Fibroblast of lung (primary cell): ENCODE data around the gene ALG8. TPM values are rescaled to one million over a fixed set of nuclear protein-coding genes. Genes with fewer than 3 reads are reported as not detected.
"Not testable (repeated sequence)": the region's sequence is repeated elsewhere in the genome, so short reads cannot be mapped to it uniquely, and the experiment has no call there.

Experiments
- DNase-seq, 2 donors: peaks; one replicate each; pipeline versions ENCODE4 v3.0.0 to v3.0.0-alpha.2; 2010; ENCODE audit warnings: low read depth in 2 of 2
- H2AFZ ChIP-seq: 2 replicates; pipeline ENCODE4 v1.5.1; 2012; ENCODE audit warnings: low read length, control low read depth, inconsistent platforms
- H3K27ac ChIP-seq: 2 replicates; pipeline ENCODE4 v1.5.1; 2011; ENCODE audit warnings: low read length, control low read depth; ENCODE audit not compliant: insufficient read depth
- H3K27me3 ChIP-seq: 2 replicates; pipeline ENCODE4 v1.5.1; 2011; ENCODE audit warnings: mild to moderate bottlenecking, low read length; ENCODE audit not compliant: control insufficient read depth, insufficient read depth
- H3K36me3 ChIP-seq: 2 replicates; pipeline ENCODE4 v1.5.1; 2011; ENCODE audit warnings: low read length; ENCODE audit not compliant: control insufficient read depth, insufficient read depth
- H3K4me1 ChIP-seq: 2 replicates; pipeline ENCODE4 v1.5.1; 2011; ENCODE audit warnings: low read length; ENCODE audit not compliant: control insufficient read depth, insufficient read depth; ENCODE audit errors: extremely low read depth
- H3K4me2 ChIP-seq: 2 replicates; pipeline ENCODE4 v1.5.1; 2011; ENCODE audit warnings: low read length, control low read depth; ENCODE audit not compliant: insufficient read depth; ENCODE audit errors: extremely low read depth
- H3K4me3 ChIP-seq, 4 experiments: fragments of 200-600 bp in 1 of 4; sonication (generic) in 1 of 4; replicated peaks in 1 of 4; 2 replicates each; pipeline ENCODE4 v1.5.1; 2011 to 2016; ENCODE audit warnings: low read length in 4 of 4, low read depth in 3 of 4, mild to moderate bottlenecking in 3 of 4, control low read depth in 2 of 4, inconsistent platforms in 1 of 4, mixed read lengths in 1 of 4; ENCODE audit not compliant: insufficient read depth in 1 of 4; ENCODE audit errors: control extremely low read depth in 1 of 4
- H3K79me2 ChIP-seq: 2 replicates; pipeline ENCODE4 v1.5.1; 2012; ENCODE audit warnings: mild to moderate bottlenecking, low read length, inconsistent platforms; ENCODE audit not compliant: control insufficient read depth, insufficient read depth
- H3K9ac ChIP-seq: 2 replicates; pipeline ENCODE4 v1.5.1; 2011; ENCODE audit warnings: mild to moderate bottlenecking, low read length, control low read depth; ENCODE audit not compliant: insufficient read depth
- H3K9me3 ChIP-seq: 2 replicates; pipeline ENCODE4 v1.5.1; 2012; ENCODE audit warnings: low read depth, low read length; ENCODE audit not compliant: control insufficient read depth, insufficient read depth
- H4K20me1 ChIP-seq: 2 replicates; pipeline ENCODE4 v1.5.1; 2011; ENCODE audit warnings: low read length; ENCODE audit not compliant: control insufficient read depth, insufficient read depth; ENCODE audit errors: extremely low read depth
- CTCF ChIP-seq, 2 donors: IDR thresholded peaks in 1 of 2; conservative IDR thresholded peaks in 1 of 2; 1 replicate in 1 of 2; 2 replicates in 1 of 2; pipeline ENCODE4 v1.5.1; 2011 to 2012; ENCODE audit warnings: low read length in 2 of 2, control low read depth in 1 of 2, inconsistent platforms in 1 of 2, low read depth in 1 of 2, mild to moderate bottlenecking in 1 of 2
- EZH2 ChIP-seq: IDR thresholded peaks from 2 replicates; pipeline ENCODE4 v1.5.1; 2012; ENCODE audit warnings: low read length, control low read depth, mild to moderate bottlenecking; ENCODE audit errors: missing control alignments
- polyA plus RNA-seq, 2 donors: library from polyadenylated mRNA; depleted of rRNA in 1 of 2; stranded (reverse) in 1 of 2; unstranded in 1 of 2; fragments of >200 nt; gene quantifications; 2 replicates each; pipeline ENCODE4 v1.2.1, GENCODE V29; 2011 to 2012; ENCODE audit warnings: missing spikeins in 1 of 2
- total RNA-seq: library from RNA; depleted of rRNA; stranded (reverse); fragments of >200 nt; gene quantifications from 2 replicates; pipeline ENCODE4 v1.2.1, GENCODE V29; 2014

ALG8 gene
- total and polyA plus RNA-seq, 2 donors (not counting 1 experiment from before 2014, with no cell fraction given), result 33.7 to 49.6 TPM

DNA sequence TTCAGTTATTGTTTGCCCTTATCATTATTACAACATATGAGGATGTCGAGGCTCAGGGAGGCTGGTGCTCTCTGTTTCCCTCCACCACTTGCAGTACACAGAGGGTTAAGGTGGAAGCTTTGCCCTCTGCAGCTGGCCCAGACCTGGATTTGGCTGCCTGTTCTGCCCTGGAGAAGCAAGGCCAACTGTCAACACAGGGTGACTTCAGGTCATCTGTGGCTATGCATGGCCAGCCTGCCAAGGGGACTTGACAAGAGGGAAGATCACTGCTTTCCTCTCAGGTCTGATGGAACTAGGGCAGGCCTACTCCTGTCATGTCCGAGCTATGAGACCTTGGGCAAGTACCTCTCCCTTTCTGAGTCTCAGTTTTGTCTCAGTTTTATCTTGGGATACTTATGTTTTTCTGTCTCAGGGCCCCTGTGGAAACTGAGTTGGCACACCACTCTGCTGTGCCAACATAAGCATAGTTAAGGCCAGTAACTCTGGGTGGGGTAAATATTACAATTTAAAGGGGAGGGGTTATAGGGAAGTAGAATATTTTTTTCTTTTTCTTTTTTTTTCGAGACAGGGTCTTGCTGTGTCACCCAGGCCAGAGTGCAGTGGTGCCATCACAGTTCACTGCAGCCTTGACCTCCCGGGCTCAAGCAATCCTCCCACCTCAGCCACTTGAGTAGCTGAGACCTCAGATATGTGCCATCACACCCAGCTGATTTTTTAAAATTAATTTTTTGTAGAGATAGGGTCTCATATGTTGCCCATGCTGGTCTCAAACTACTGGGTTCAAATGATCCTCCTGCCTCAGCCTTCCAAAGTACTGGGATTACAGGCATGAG, 78.1 kb downstream of the ALG8 start:
- no peaks in the 10 kb centered on the region for H3K36me3 ChIP-seq
- H3K4me1 ChIP-seq, result no peaks in the 10 kb centered on the region
- H3K9ac ChIP-seq, result no peak overlapping the region
- DNase-seq, result no peak
- no peak overlapping the region for H3K27ac ChIP-seq
- no peak overlapping the region for H3K4me2 ChIP-seq
- no peak overlapping the region for H2AFZ ChIP-seq
- no peaks in the 10 kb centered on the region for H3K27me3 ChIP-seq
- no peaks in the 10 kb centered on the region for H3K9me3 ChIP-seq
- no peak overlapping the region for H3K4me3 ChIP-seq
- H3K79me2 ChIP-seq, result no peaks in the 10 kb centered on the region
- TF ChIP-seq CTCF (conservative IDR thresholded peaks at IDR 0.05 in 1 of 2, IDR thresholded peaks at IDR 0.05 in 1 of 2; ENCODE audit: low read depth in 1 of 2, low read length in 2 of 2) (no peak), EZH2 (no peak)
- H4K20me1 ChIP-seq, result no peaks in the 10 kb centered on the region

DNA sequence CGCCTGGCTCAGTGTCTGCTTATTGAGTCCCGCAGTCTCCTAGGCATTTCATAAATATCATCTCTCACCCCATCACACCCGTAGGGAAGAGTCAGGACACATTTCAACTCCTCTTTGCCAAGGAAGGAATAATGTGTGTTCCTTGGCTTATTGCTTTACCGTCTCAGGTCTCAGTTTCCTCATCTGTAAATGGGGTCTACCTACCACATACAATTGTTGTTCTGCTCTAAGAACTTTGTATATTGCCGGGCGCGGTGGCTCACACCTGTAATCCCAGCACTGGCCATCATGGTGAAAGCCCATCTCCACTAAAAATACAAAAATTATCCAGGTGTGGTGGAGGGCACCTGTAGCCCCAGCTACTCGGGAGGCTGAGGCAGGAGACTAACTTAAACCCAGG, 78.9 kb downstream of the ALG8 start:
- Histone ChIP-seq H3K36me3 (no peaks in the 10 kb centered on the region), H4K20me1 (no peaks in the 10 kb centered on the region), H3K27me3 (no peaks in the 10 kb centered on the region), H3K9me3 (no peaks in the 10 kb centered on the region), H3K79me2 (no peaks in the 10 kb centered on the region), H2AFZ (no peak overlapping the region), H3K4me2 (no peak overlapping the region), H3K9ac (no peak overlapping the region), H3K4me3 (no peak overlapping the region), H3K27ac (no peak overlapping the region), H3K4me1 (no peaks in the 10 kb centered on the region)
- no peak for DNase-seq
- no peak for TF ChIP-seq EZH2
- no peak for TF ChIP-seq CTCF (conservative IDR thresholded peaks at IDR 0.05 in 1 of 2, IDR thresholded peaks at IDR 0.05 in 1 of 2; ENCODE audit: low read depth in 1 of 2, low read length in 2 of 2)

GRCh38 chr11:78059749-78060328, 79.6 kb downstream of the ALG8 start:
- H3K36me3 ChIP-seq, H2AFZ ChIP-seq, H3K79me2 ChIP-seq, H4K20me1 ChIP-seq, H3K4me1 ChIP-seq, H3K4me3 ChIP-seq, H3K9ac ChIP-seq, DNase-seq, H3K4me2 ChIP-seq, H3K27ac ChIP-seq, H3K9me3 ChIP-seq, H3K27me3 ChIP-seq: not testable (repeated sequence)
